ENCODE results near the gene KRTAP5-7.
"Not testable (repeated sequence)": the region's sequence is repeated elsewhere in the genome, so short reads cannot be mapped to it uniquely, and the experiment has no call there.

Gene KRTAP5-7

GRCh38 chr11:71557257-71557656, 30.2 kb downstream of the KRTAP5-7 start:
- no peak for DNase-seq (ENCODE audit: low read depth)

DNA sequence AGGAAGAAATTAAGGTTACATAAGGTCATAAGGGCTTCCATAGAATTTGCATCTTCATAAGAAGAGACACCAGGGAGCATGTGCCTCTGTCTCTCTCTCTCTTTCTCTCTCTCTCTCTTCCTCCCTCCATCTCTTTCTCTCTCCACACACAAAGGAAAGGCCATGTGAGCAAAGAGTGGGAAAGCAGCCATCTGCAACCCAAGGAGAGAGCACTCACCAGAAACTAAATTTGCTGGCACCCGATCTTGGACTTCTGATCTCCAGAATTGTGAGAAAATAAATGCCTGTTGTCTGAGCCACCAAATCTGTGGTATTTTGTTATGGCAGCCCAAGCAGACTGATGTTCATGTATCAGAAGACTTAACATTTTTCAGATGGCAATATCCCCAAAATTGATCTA, 31.9 kb downstream of the KRTAP5-7 start:
- DNase-seq (ENCODE audit: low read depth): no peak

GRCh38 chr11:71562120-71562519, 35.1 kb downstream of the KRTAP5-7 start:
- DNase-seq (ENCODE audit: low read depth): no peak

- DNase-seq (ENCODE audit: low read depth): no peak
Observed at GRCh38 chr11:71563406-71563805, 36.3 kb downstream of the KRTAP5-7 start.

GRCh38 chr11:71564430-71564829, 37.4 kb downstream of the KRTAP5-7 start:
- DNase-seq (ENCODE audit: low read depth): no peak

DNA sequence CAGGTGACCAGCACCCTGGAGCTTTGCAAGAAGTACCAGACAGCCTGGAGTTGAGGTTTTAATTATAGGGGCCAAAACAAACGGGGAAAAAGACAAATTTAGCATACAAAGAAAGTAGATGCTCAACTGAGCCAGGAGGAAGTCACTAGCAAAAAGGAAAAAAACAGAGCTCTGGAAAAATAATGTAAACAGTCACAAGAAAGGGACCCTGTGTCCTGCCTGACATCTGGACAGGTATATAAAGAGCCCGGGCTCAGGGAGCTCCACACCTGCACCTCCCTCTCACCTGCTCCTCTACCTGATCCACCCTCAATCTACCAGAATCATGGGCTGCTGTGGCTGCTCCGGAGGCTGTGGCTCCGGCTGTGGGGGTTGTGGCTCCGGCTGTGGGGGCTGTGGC, 38.2 kb downstream of the KRTAP5-7 start, which contains the start of gene KRTAP5-10:
TSS of gene KRTAP5-10 (plus strand) at position 301 of the 400 bp plus-strand sequence. CDS start at position 326, 25 bp downstream.
- DNase-seq (ENCODE audit: low read depth): no peak

- no peak for DNase-seq (ENCODE audit: low read depth)
Observed at GRCh38 chr11:71566081-71566620, 39.1 kb downstream of the KRTAP5-7 start.

- DNase-seq (ENCODE audit: low read depth): not testable (repeated sequence)
Observed at GRCh38 chr11:71566626-71567599, 39.8 kb downstream of the KRTAP5-7 start.

- not testable (repeated sequence) for DNase-seq (ENCODE audit: low read depth)
Observed at GRCh38 chr11:71567633-71568032, 40.6 kb downstream of the KRTAP5-7 start.

GRCh38 chr11:71568704-71569349, 41.8 kb downstream of the KRTAP5-7 start:
- no peak for DNase-seq (ENCODE audit: low read depth)

- not testable (repeated sequence) for DNase-seq (ENCODE audit: low read depth)
Observed at GRCh38 chr11:71571101-71571850, 44.2 kb downstream of the KRTAP5-7 start.

- DNase-seq (ENCODE audit: low read depth): no peak
Observed at GRCh38 chr11:71572811-71573210, 45.7 kb downstream of the KRTAP5-7 start.

DNA sequence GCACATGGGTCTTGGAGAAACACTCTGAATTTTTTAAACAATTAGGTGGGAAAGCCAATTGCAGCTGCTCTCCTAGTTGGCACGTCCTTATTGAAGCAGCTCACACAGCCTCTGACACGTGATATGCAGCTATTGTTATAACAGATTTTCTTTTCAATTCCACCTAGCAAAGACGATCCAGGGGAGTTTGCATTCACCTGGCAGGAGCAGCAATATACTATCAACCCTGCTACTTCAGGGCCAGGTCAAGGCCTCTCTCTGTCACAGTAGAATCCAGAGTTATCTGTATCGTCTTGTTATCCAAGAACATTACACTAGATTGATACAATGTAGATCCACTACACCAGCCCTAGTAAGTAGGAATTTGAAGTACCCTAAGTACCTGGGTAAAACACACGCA, 47.4 kb downstream of the KRTAP5-7 start:
- no peak for DNase-seq (ENCODE audit: low read depth)

GRCh38 chr11:71575723-71576424, 48.8 kb downstream of the KRTAP5-7 start:
- no peak for DNase-seq (ENCODE audit: low read depth)

DNA sequence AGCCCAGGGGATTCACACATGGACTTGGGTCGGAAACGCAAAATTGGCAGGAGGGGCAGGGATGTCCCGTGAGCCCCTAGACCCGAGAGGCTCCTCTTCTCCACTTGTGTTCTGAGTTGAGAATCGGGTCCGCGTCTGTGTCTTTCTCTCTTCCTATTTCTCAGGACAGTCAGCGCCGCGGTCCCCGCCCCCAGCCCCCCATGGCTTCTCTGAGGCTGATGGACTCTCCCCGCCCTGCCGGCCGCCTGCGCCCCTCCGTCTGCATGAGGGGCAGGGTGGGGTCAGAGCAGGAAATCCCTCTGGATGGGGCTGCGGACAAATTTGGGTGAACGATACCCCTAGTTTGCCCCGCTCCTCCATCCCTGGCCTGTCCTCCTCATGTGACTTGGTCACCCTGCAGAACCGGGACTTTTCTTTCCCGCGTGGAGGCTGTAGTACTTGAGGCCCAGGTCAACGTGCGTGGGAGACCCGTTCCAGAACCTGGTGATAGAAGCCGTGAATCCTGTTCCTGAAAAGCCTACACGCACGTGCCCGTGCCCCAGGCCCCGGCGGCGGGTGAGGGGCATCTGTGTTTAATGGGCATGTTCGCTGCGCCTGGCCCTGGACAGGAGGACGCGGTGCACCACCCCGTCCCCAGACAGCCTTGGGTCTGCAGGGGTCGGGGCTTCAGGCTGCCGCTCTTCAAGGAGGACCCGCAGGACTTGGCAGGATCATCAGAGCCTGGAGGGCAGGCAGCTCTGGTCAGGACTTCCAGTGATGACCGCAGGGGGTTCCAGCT, 49.8 kb downstream of the KRTAP5-7 start:
- not testable (repeated sequence) for DNase-seq (ENCODE audit: low read depth)

DNA sequence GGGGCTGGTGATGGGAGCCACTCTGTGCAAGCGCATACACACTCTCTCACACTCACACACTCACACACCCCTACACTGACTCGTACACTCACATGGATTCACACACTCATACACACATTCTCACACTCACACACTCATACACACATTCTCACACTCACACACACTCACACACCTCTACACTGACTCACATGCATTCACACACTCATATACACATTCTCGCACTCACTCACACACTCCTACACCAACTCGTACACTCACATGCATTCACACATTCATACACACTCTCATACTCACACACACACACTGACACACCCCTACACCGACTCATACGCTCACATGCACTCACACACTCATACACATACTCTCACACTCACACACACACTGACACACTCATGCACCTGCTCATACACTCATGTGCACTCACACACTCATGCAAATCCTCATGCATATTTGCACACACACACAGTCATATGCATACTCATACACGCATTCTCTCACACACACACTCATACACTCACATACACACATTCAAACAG, 50.5 kb downstream of the KRTAP5-7 start:
- DNase-seq (ENCODE audit: low read depth): no peak
